ENCODE measurements around the gene METTL22.

METTL22 gene

DNA sequence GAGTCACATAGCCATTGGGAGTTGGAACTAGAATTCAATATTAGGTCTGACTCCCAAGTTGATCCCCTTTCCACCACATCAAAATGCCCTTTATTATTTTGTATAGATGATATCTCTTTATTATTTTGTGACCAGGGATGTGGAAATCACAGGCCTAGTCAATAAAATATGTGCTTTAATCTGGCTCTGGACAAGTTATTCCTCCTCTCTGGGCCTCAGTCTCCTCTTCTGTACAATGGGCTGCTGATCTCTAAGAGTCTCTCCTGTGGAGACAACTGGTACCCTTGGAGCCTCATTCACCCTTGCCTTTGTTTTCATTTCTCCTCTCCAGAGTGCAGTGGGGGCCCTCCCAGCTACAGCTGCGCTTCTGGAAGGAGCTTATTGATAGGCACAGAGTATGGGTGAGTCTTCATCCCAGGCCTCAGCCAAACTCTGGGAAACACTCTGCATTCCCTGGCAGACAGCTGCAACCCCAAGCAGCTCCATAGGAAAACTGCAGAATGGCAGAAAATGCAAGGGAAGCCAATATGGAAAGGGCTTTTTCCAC lies 48.6 kb downstream of the METTL22 start:
- no peak for DNase-seq

- no peak for DNase-seq
Measured at GRCh38 chr16:8673611-8674412, 52.3 kb downstream of the METTL22 start.

DNA sequence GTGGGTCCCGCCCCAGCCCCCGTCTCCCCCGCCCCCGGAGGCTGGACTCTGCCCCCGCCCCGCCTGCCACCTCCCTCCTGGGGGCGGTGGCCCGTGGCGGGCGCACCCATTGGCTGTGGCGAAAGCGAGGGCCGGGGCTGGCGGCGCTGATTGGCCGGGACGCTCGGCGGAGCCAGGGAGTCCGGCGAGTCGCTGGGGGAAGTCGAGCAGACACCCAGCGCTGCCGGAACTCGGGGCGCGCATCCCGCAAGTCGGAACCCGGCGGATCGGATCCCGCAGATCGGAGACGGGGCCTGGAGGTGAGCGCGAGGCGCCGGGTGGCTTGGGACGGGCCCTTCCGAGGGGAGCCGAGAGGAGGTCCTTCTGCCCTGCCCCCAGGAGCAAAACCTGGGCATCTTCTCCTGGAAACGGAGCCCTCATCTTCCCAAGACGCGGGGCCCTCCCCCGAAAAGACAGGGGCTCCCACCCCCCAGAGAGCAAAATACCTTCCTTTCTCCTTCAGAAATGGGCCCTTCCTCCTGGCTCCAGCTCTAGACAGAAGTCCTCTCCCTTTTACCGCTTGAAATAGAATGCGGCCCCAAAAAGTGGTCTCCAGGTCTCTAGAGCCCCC lies 53.0 kb downstream of the METTL22 start, which contains the start of gene ABAT:
TSS of gene ABAT (plus strand) at position 205 of the 610 bp plus-strand sequence. CDS start 61,123 bp downstream, outside the sequence.
- peak; percentile 16 for DNase-seq

DNA sequence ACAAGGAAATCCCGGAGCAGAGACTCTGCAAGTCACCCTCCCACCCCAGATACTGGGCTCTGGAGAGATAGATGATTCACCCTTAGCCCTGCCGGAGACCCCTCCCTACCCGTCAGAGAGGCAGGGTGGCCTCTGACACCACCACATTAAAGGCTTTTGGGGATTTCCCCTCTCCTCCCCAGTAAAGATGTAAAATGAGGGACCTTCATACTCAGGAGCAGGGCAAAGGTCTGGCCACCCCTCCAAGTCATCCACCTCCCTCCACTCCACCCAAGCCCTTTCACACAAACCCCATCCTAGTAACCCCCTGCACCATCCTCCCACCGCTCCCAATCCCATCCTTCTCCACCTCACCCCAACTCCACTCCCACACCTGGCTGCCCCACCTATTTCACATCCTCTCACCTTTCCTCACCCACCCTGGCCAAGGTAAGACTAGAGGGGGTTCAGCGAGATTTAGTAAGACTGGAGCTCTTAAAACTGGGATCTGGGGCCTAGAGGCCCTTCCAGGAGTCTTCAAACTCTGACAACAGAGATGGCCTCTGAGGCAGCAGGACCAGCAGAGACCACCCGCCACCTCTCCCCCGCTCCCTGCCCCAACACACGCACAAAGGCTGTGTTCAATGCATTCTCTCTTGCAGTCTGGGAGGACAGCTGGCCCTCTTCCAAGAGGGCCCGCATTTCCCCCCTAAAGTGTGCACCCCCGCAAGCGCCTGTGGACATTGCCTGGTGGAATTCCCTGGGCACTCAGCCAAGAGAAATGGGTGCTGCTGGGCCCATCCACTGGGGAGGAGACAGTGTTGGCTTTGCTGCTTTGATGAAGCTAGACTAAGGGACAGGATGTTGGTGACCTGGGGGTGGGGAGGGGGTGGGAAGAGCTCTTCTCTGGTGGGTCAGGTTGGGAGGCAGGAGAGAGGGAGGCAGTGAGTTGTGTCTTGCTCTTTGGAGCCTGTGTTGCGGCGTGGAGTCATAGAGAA lies 54.0 kb downstream of the METTL22 start:
- DNase-seq: no peak

GRCh38 chr16:8676160-8676547 lies 54.7 kb downstream of the METTL22 start:
- DNase-seq: no peak

DNA sequence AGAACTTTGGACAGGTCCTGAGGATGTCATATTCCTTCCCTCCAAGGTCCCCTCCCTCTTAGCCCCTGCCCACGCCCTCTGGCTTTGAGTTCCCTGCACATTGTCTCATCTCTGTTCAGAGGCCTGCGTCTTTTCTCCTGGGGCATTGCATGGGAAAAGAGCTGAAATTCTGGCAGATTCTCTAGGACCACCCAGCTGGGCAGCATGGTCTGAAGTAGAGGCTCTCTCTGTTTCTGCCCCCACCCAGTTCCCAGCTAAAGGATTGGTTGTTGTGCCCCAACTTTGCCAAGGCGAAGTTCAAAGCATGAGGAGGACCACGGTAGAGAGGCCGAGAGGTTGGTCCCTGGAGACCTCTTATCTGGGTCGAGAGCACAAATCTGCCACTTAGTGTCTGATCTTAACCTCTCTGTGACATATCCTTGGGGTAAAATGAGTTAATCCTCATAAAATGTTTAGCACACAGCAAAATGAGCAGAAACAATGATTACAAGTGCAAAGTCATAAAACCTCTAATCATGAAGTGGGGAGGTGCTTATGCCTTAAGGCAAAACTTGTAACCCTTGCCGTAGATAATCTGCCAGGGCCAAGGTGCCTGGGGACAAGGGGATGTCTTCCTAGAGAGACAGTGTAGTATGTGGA lies 55.4 kb downstream of the METTL22 start:
- no peak for DNase-seq

GRCh38 chr16:8677481-8677880 lies 56.0 kb downstream of the METTL22 start:
- no peak for DNase-seq

GRCh38 chr16:8678068-8678927 lies 56.8 kb downstream of the METTL22 start:
- DNase-seq: no peak

- DNase-seq: no peak
Measured at GRCh38 chr16:8679151-8679550, 57.7 kb downstream of the METTL22 start.

DNA sequence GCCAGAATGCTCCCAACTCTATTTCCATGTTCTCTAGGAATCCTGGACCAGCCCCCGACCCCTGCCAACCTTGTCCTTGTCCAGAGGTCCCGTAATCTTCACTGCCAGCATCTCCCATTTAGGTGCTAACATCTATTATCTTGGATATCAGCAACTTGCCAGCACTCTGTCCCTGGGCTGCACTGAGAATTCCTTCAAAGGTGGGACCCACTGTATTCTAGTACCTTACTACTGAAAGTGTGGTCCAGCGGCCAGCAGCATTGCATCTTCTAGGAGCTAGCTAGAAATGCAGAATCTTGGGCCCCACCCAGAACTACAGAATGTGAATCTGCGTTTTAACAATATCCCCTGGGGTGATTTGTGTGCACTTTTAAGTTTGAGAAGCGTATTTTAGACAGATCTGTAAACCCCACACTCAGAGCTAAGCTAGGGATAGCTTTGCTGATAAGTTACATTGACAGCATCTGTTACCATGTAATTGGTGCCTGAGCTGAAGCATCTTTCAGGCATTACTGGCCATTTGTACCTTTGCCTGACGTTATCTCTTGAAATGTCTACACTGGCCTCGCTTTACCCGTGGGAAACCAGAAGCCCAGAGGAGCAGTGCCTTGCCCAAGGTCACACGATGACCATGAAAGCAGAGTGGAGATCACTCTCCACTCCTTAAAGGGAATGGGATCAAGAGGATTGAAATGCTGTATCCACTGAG lies 61.2 kb downstream of the METTL22 start:
- no peak for DNase-seq

DNA sequence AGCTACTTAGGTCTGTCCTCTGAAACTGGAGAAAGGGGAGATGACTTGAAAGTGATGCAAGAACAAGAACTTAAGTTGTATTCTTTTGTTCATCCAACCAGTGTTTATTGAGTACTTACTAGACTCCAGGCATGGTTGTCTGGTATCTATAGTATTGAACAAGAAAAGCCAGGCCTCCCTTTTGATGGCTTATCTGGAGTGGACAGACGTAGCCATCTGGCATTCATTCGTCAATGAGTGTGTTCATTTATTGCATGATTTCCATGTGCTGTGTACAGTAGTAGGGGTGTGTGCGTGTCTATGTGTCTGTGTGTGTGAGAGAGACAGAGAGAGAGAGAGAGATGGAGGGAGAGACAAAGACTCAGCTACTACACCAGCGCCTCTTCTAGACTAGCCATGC lies 62.1 kb downstream of the METTL22 start:
- no peak for DNase-seq

GRCh38 chr16:8685617-8686016 lies 64.1 kb downstream of the METTL22 start:
- DNase-seq: no peak

- no peak for DNase-seq
Measured at GRCh38 chr16:8686031-8686621, 64.6 kb downstream of the METTL22 start.

DNA sequence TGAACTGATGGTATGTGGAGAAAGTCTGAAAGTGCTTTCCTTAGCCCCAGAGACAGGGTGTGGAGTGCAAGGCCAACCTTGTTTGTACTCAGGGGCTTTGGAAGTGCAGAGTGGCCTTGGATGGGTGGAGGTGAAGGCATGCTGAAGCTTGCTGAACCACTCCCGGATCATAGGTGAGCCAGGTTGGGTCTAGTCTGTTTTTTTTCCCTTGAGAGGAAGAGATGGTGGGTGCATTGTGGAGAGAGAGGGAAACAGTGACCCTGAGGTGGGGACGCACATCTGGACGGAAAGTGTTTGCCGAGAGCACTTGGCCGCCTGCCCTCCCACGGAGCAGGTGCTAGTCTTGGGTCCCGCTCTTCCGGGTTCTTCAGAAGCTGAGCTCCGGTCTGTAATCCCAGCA lies 65.4 kb downstream of the METTL22 start:
- DNase-seq: no peak

DNA sequence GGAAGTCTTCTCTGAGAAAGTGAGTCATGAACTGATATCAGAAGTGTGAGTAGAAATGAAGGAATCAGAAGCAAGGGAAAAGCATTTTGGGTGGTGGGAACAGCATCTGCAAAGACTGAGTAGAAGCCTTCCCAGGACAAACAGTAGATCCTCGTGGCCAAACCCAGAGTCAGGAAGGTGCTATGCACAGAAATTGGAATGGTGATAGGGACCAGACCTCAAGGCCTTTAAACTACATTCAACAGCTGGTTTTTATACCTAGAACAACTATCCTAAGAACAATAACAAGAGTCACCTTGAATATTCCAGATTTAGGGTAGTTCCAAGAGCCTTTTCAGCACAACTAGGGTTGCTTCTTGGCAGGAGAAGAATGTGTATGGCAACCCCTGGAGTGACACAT lies 68.2 kb downstream of the METTL22 start:
- no peak for DNase-seq

DNA sequence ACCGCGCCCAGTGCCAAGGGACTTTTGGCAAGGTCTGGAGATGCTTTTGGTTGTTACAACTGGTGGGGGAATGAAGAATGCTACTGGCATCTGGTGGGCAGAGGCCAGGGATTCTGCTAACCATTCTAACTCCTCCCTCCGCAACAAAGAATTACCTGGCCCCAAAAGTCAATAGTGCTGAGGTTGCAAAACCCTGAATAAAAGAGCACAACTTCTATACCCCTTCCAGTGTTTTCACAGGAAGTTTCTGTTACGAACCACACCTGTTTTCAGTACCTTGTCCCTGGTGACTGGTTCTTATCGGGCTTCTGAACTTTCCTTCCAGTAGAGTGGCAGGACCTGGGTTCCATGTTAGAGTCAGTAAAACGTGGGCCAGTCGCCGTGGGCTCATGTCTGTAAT lies 70.2 kb downstream of the METTL22 start:
- no peak for DNase-seq

- DNase-seq: no peak
Measured at GRCh38 chr16:8694795-8695728, 73.6 kb downstream of the METTL22 start.

DNA sequence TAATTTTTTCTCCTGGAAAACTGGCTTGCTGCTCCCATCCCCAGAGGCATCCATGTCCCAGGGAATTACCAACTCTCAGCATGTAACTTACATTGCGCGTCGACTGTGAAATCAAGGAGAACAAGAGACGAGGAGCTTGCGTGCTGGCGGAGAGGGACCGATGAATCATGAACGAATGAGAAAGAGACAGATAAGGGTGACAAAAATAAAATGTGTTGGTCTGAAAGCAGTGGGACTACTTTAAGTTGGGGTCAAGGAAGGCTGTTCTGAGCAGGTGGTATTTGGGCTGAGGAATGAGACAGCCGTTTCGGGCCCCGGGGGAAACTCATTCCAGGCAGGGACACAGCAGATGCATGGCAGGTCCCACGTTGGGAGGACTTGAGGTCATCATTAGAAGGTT lies 75.4 kb downstream of the METTL22 start:
- no peak for DNase-seq

- DNase-seq: no peak
Measured at GRCh38 chr16:8697965-8698364, 76.5 kb downstream of the METTL22 start.

Measured in NCI-H2081 treated with DMSO at 0.1 percent for 48 hours (cell line).